Measurements from ENCODE around the gene TMEM184B.

- TF ChIP-seq, protein P1, sequence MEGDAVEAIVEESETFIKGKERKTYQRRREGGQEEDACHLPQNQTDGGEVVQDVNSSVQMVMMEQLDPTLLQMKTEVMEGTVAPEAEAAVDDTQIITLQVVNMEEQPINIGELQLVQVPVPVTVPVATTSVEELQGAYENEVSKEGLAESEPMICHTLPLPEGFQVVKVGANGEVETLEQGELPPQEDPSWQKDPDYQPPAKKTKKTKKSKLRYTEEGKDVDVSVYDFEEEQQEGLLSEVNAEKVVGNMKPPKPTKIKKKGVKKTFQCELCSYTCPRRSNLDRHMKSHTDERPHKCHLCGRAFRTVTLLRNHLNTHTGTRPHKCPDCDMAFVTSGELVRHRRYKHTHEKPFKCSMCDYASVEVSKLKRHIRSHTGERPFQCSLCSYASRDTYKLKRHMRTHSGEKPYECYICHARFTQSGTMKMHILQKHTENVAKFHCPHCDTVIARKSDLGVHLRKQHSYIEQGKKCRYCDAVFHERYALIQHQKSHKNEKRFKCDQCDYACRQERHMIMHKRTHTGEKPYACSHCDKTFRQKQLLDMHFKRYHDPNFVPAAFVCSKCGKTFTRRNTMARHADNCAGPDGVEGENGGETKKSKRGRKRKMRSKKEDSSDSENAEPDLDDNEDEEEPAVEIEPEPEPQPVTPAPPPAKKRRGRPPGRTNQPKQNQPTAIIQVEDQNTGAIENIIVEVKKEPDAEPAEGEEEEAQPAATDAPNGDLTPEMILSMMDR (IDR thresholded peaks at IDR 0.05), result no peak
- TF ChIP-seq EZH2 (IDR thresholded peaks at IDR 0.05), result peak; percentile 15
These were observed 70.9 kb downstream of the TMEM184B start, which contains the start of gene MAFF for GRCh38 chr22:38201711-38202436.
